GM12878 (cell line): Measurements from ENCODE around the gene PET117. TPM values are rescaled to one million over a fixed set of nuclear protein-coding genes. Genes with fewer than 3 reads are reported as not detected.

Experiments
- ATAC-seq: fragments of 200-7000 bp; cut with Tn5 transposase; 3 replicates; pipeline ENCODE4 v1.9.1; 2020; ENCODE audit warnings: mild to moderate bottlenecking, moderate library complexity
- BruUV-seq: library from RNA; stranded (reverse); fragments of 400-500 nt; replicated peaks from 2 replicates; lab custom pipeline; 2021; lab: Mats Ljungman, UMichigan
- CTCF ChIA-PET: fragments of 300-600 bp; sonication (Branson Sonifier 250); formaldehyde crosslinking; extraction: SDS; loops from one replicate; lab custom pipeline; 2021; ENCODE audit warnings: inconsistent platforms; lab: Yijun Ruan, JAX
- POLR2A ChIA-PET: fragments of 350-600 bp; formaldehyde crosslinking; extraction: SDS; loops from one replicate; lab custom pipeline; 2021; ENCODE audit warnings: inconsistent platforms; lab: Charles Lee
- RAD21 ChIA-PET: fragments of 300-600 bp; sonication (Branson Sonifier 250); formaldehyde crosslinking; loops from one replicate; lab custom pipeline; 2023; ENCODE audit warnings: antibody characterized with exemption; ENCODE audit not compliant: unreplicated experiment; lab: Charles Lee
- SMC1A ChIA-PET: fragments of 300-600 bp; sonication (Branson Sonifier 250); formaldehyde crosslinking; loops from one replicate; lab custom pipeline; 2023; ENCODE audit not compliant: unreplicated experiment, uncharacterized antibody; lab: Charles Lee
- DNase-seq: peaks from one replicate; pipeline ENCODE4 v3.0.0-alpha.2; 2011; ENCODE audit warnings: low read depth, low spot score
- FAIRE-seq: peaks from 3 replicates; lab custom pipeline; 2011; peaks lifted over from hg19 to GRCh38; lab: Jason Lieb, UNC
- H2AFZ ChIP-seq: 2 replicates; pipeline ENCODE4 v1.6.0; 2011; ENCODE audit warnings: low read depth, low read length, control low read depth; ENCODE audit not compliant: control insufficient read depth
- H3K27ac ChIP-seq: 2 replicates; pipeline ENCODE4 v1.5.1; 2011; ENCODE audit warnings: control low read depth; ENCODE audit not compliant: control insufficient read depth, insufficient read depth
- H3K27me3 ChIP-seq, 2 experiments: replicated peaks in 1 of 2; 2 replicates each; pipeline versions ENCODE4 v1.6.0 to v1.6.1; 2011; ENCODE audit warnings: low read length in 1 of 2; ENCODE audit not compliant: control insufficient read depth in 2 of 2, insufficient read depth in 2 of 2
- H3K36me3 ChIP-seq, 2 experiments: 2 replicates each; pipeline ENCODE4 v1.5.1; 2011; ENCODE audit warnings: low read length in 1 of 2; ENCODE audit not compliant: control insufficient read depth in 2 of 2, insufficient read depth in 2 of 2
- H3K4me1 ChIP-seq: 2 replicates; pipeline ENCODE4 v1.6.1; 2011; ENCODE audit warnings: mild to moderate bottlenecking, low read length, moderate library complexity, mixed read lengths; ENCODE audit not compliant: control insufficient read depth, insufficient read depth
- H3K4me2 ChIP-seq: 2 replicates; pipeline ENCODE4 v1.6.0; 2011; ENCODE audit warnings: control low read depth; ENCODE audit not compliant: control insufficient read depth, insufficient read depth
- H3K4me3 ChIP-seq: fragments of 200-600 bp; sonication (generic); 2 replicates; pipeline ENCODE4 v1.5.1; 2016
- H3K79me2 ChIP-seq: 2 replicates; pipeline ENCODE4 v1.6.0; 2011; ENCODE audit warnings: low read length; ENCODE audit not compliant: control insufficient read depth, insufficient read depth
- H3K9ac ChIP-seq: 2 replicates; pipeline ENCODE4 v1.8.0; 2011; ENCODE audit warnings: low read length, control low read depth, mixed read lengths; ENCODE audit not compliant: control insufficient read depth, insufficient read depth
- H3K9me3 ChIP-seq: replicated peaks from 3 replicates; pipeline ENCODE4 v1.5.1; 2011; ENCODE audit warnings: mild to moderate bottlenecking, low read length; ENCODE audit not compliant: control insufficient read depth, insufficient read depth
- H4K20me1 ChIP-seq: 2 replicates; pipeline ENCODE4 v1.6.0; 2011; ENCODE audit not compliant: control insufficient read depth, insufficient read depth
- BCL3 ChIP-seq: IDR thresholded peaks from 2 replicates; pipeline ENCODE4 v1.6.1; 2011; ENCODE audit warnings: borderline replicate concordance, low read depth, mild to moderate bottlenecking, moderate library complexity, low read length; ENCODE audit not compliant: insufficient read depth, poor library complexity, severe bottlenecking
- BMI1 ChIP-seq: fragments of 450-650 bp; IDR thresholded peaks from 2 replicates; pipeline ENCODE4 v1.6.1; 2016; ENCODE audit warnings: mild to moderate bottlenecking, moderate library complexity, borderline replicate concordance
- CBFB ChIP-seq: IDR thresholded peaks from 2 replicates; pipeline ENCODE4 v1.6.1; 2016; ENCODE audit warnings: antibody characterized with exemption, low read depth
- IRF4 ChIP-seq: IDR thresholded peaks from 2 replicates; pipeline ENCODE4 v1.6.1; 2011; ENCODE audit warnings: low read depth, low read length
- NFXL1 ChIP-seq: fragments of 450-650 bp; IDR thresholded peaks from 2 replicates; pipeline ENCODE4 v1.6.1; 2017; ENCODE audit warnings: antibody characterized with exemption, mild to moderate bottlenecking, borderline replicate concordance
- POLR2AphosphoS5 ChIP-seq: IDR thresholded peaks from 2 replicates; pipeline ENCODE4 v1.6.1; 2011; ENCODE audit warnings: mild to moderate bottlenecking, low read length, inconsistent platforms
- SREBF1 ChIP-seq: IDR thresholded peaks from 2 replicates; pipeline ENCODE4 v1.6.1; 2012; ENCODE audit warnings: mild to moderate bottlenecking, low read length
- STAT3 ChIP-seq: IDR thresholded peaks from 2 replicates; pipeline ENCODE4 v1.6.1; 2011; ENCODE audit warnings: low read depth, low read length, improper control_type of control experiment
- TCF12 ChIP-seq: IDR thresholded peaks from 2 replicates; pipeline ENCODE4 v1.6.1; 2011; ENCODE audit warnings: low read depth, mild to moderate bottlenecking, low read length
- ZNF207 ChIP-seq: fragments of 450-650 bp; IDR thresholded peaks from 2 replicates; pipeline ENCODE4 v1.6.1; 2014; ENCODE audit warnings: antibody characterized with exemption, mild to moderate bottlenecking, borderline replicate concordance
- WGBS: methylation state at CpG from one replicate; pipeline ENCODE4 v1.1.6; 2016; ENCODE audit warnings: low lambda C conversion rate; ENCODE audit not compliant: insufficient replicate concordance, insufficient coverage; ENCODE audit errors: missing lambda C conversion rate; 5-methylcytosine and 5-hydroxymethylcytosine counted together
- in situ Hi-C: fragments of 300-500 bp; cut with MboI; formaldehyde crosslinking; loops from 9 replicates; pipeline ENCODE4 v1.14.3; 2018; ENCODE audit warnings: mixed read lengths
- intact Hi-C: fragments of 100-400 bp; cut with micrococcal nuclease; formaldehyde crosslinking; loops from one replicate; pipeline ENCODE4 v1.14.2; 2022; ENCODE audit not compliant: unreplicated experiment
- polyA plus RNA-seq, 11 experiments: library from polyadenylated mRNA; depleted of rRNA in 4 of 11; unstranded in 6 of 11; stranded (reverse) in 5 of 11; fragments of >200 nt; fragmentation: Nextera tagmentation in 4 of 11; fragmentation: Illumina TruSeq in 1 of 11; extraction: Ambion mirVana in 4 of 11; extraction: Trizol in 1 of 11; gene quantifications; 1 replicate in 1 of 11; 2 replicates in 10 of 11; pipeline versions ENCODE4 v1.2.1 to v1.2.3, GENCODE V29; 2011 to 2016; ENCODE audit warnings: inconsistent platforms in 2 of 11, missing spikeins in 2 of 11, low read depth in 1 of 11
- total RNA-seq, 4 experiments: library from RNA; depleted of rRNA in 3 of 4; stranded (reverse); fragments of >200 nt in 3 of 4; fragmentation: Illumina TruSeq in 1 of 4; extraction: Trizol in 1 of 4; gene quantifications; 2 replicates each; pipeline versions ENCODE4 v1.2.1 to v1.2.3, GENCODE V29; 2013 to 2021

Gene PET117
- total and polyA plus RNA-seq, 10 of the 15 experiments (the other 5 are each of a cell fraction or from before 2014, with no cell fraction given): 6.0 to 20.6 (median 11.8) TPM

DNA sequence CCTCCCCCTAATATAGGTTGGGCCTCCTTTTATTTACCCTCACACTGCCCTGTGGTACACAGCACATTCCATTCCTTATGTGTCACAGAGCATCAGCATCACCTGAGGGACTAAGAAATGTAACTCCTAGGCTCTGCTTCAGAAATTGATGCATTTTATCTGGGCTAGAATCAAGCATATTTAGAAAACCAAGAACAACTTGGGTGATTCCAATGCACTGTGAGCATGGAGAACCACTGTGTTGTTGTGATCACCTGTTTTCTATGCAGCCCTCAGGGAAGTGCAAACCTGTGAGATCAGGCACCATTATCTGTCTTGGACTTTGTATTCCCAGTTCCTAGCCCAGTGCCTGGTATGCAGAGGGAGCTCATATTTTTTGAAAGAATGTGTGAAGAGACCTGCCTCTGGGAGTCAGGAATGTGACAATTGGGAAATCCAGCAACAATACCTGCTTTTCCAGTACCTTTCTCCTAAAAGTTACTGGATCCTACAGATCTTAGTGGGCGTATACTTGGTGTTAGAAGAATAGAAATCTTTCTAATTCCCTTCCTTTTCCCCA is 7.0 kb downstream of the PET117 start:
- no peak overlapping the region for H3K4me3 ChIP-seq
- ChIA-PET SMC1A (no interaction called here), RAD21 (no interaction called here), POLR2A (no interaction called here), CTCF (no interaction called here)
- no peak for DNase-seq
- H3K36me3 ChIP-seq: peaks cover 3 to 4% of the 10 kb centered on the region in 2 experiments; a peak in 2 of 4 replicates
- no TSS peak for BruUV-seq
- intact Hi-C loops: no loop called here
- no peaks in the 10 kb centered on the region for H3K27me3 ChIP-seq
- H2AFZ ChIP-seq: no peak overlapping the region
- ATAC-seq: no peak
- no peaks in the 10 kb centered on the region for H3K9me3 ChIP-seq
- no peaks in the 10 kb centered on the region for H3K4me1 ChIP-seq
- H3K4me2 ChIP-seq: no peak overlapping the region
- WGBS: 94% methylated on average over 1 of the region's 1 CpG
- peaks cover 5% of the 10 kb centered on the region for H3K79me2 ChIP-seq
- in situ Hi-C loops: no loop called here
- FAIRE-seq: no peak
- no peaks in the 10 kb centered on the region for H4K20me1 ChIP-seq
- no peak overlapping the region for H3K27ac ChIP-seq
- TF ChIP-seq BCL3 (no peak), BMI1 (no peak), NFXL1 (no peak), POLR2AphosphoS5 (no peak), CBFB (no peak), TCF12 (no peak), ZNF207 (no peak), IRF4 (no peak), SREBF1 (no peak), STAT3 (no peak)
- H3K9ac ChIP-seq: no peak overlapping the region
